GM12875 (cell line): ENCODE data around the gene PDPR.
"Not testable (repeated sequence)": the region's sequence is repeated elsewhere in the genome, so short reads cannot be mapped to it uniquely, and the experiment has no call there.

Source experiments
- H3K4me3 ChIP-seq: one replicate; pipeline ENCODE4 v1.5.1; 2011; ENCODE audit warnings: low read depth, low read length, control low read depth

Gene PDPR

DNA sequence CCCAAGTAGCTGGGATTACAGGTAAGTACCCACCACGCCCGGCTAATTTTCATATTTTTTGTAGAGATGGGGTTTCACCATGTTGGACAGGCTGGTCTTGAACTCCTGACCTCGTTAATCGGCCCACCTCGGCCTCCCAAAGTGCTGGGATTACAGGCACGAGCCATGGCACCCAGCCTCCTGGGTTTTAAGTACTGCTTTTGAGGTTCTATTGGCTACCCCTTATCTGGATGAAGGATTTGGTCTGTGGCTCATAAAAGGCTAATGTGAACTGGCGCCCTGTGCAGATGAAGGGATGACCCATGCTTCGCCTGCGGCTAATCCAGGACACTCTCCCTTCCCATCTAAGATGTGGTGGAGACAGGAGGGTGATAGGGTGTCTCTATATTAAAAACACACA is 85.0 kb downstream of the PDPR start:
- not testable (repeated sequence) for H3K4me3 ChIP-seq

DNA sequence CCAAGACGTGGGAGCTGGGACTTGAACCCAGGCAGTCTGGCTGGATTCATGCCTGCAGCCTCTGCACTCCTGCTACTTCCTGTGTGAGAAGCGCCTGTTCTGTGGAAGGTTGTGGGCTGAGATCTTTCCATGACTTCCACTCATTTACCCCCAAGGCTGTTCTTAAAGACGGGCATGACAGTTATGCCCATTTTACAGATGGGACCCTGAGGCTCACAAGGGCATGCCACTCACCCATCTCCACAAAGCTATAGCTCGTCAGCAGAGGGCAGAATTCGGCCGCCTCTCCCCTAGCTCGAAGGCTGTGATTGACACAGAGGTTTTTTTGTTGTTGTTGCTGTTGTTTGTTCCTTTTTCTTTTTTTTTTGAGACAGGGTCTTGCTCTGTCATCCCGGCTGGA is 85.9 kb downstream of the PDPR start:
- not testable (repeated sequence) for H3K4me3 ChIP-seq

DNA sequence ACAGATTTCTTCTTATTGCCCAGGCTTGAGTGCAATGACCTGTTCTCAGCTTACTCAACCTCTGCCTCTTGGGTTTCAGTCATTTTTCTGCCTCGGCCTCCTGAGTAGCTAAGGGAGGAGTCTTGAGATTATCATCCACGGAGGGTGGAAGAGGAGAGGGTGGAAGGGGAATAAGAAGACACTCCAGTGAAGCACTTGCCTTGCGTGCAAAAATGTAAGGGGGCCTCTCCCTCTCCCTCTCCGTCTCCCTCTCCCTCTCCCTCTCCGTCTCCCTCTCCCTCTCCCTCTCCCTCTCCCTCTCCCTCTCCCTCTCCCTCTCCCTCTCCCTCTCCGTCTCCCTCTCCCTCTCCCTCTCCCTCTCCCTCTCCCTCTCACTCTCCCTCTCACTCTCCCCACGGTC is 89.4 kb downstream of the PDPR start:
- H3K4me3 ChIP-seq, result not testable (repeated sequence)

DNA sequence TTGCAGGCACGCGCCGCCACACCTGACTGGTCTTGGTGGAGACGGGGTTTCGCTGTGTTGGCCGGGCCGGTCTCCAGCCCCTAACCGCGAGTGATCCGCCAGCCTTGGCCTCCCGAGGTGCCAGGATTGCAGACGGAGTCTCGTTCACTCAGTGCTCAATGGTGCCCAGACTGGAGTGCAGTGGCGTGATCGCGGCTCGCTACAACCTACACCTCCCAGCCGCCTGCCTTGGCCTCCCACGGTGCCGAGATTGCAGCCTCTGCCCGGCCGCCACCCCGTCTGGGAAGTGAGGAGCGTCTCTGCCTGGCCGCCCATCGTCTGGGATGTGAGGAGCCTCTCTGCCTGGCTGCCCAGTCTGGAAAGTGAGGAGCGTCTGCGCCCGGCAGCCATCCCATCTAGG is 89.9 kb downstream of the PDPR start:
- not testable (repeated sequence) for H3K4me3 ChIP-seq

DNA sequence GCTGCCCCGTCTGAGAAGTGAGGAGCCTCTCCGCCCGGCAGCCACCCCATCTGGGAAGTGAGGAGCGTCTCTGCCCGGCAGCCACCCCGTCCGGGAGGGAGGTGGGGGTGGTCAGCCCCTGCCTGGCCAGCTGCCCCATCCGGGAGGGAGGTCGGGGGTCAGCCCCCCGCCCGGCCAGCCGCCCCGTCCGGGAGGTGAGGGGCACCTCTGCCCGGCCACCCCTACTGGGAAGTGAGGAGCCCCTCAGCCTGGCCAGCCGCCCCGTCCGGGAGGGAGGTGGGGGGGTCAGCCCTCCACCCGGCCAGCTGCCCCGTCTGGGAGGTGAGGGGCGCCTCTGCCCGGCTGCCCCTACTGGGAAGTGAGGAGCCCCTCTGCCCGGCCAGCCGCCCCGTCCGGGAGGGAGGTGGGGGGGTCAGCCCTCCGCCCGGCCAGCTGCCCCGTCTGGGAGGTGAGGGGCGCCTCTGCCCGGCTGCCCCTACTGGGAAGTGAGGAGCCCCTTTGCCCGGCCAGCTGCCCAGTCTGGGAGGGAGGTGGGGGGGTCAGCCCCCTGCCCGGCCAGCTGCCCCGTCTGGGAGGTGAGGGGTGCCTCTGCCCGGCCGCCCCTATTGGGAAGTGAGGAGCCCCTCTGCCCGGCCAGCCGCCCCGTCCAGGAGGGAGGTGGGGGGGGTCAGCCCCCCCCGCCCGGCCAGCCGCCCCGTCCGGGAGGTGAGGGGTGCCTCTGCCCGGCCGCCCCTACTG is 90.7 kb downstream of the PDPR start:
- not testable (repeated sequence) for H3K4me3 ChIP-seq

DNA sequence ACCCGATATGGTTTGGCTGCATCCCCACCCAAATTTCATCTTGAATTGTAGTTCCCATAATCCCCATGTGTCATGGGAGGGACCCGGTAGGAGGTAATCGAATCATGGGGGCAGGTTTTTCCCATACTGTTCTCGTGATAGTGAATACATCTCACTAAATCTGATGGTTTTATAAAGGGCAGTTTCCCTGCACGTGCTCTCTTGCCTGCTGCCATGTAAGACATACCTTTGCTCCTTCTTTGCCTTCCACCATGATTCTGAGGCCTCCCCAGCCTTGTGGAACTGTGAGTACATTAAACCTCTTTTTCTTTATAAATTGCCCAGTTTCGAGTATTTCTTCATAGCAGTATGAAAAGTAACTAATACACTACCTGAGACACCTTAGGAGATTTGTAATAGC is 92.2 kb downstream of the PDPR start:
- H3K4me3 ChIP-seq, result not testable (repeated sequence)
